A673 (cell line): Measurements from ENCODE around the gene CAPN5.

Source experiments
- EZH2 ChIP-seq: fragments of 200-600 bp; sonication (generic); IDR thresholded peaks from 2 replicates; pipeline ENCODE4 v1.6.1; 2017; ENCODE audit warnings: borderline replicate concordance, low read depth, mild to moderate bottlenecking, mixed read lengths, antibody characterized with exemption, low read length; ENCODE audit not compliant: poor library complexity, severe bottlenecking
- TF ChIP-seq, protein P1 (sequence below): fragments of 300-800, 200-600 bp; sonication (generic); conservative IDR thresholded peaks from 2 replicates; pipeline ENCODE4 v1.5.1; 2017; ENCODE audit warnings: low read depth, mild to moderate bottlenecking, antibody characterized with exemption, low read length, moderate library complexity, mixed read lengths

DNA sequence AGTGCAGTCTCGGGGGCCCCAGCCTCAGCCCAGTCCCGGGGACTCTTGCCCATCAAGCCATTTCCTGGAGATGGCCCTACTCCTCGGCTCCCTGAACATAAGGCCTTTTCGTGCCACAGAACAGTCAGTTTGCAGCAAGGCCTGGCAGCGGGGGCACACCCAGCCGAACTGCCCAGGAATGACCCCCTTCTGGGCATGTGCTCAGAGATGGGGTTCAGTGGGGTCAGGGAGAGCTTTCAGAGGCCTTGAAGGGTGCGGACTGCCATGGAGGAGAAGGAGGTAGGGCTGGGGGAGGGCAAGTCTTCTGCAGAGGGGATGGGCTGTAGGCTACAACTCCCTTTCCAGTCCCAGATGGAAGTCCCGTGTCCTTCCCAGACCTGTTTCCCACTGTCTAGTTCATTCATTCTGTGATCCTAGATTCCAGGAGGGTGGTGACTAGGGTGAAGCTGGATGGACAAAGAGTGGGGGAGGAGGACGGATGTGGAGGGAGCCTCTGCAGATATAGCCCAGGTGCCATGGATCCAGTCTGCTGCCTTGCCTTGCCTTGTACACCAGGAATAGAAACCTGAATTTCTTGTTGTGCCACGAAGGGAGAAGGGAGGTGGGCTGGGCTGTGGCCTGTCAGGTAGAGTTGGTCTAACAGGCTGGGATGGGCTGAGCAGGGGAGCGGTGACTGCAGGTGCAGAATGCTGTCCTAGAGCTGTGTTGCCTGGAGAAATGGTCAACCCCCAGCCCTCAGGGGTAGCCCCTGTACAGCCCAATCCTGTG is 21.6 kb downstream of the CAPN5 start:
- TF ChIP-seq, protein P1, sequence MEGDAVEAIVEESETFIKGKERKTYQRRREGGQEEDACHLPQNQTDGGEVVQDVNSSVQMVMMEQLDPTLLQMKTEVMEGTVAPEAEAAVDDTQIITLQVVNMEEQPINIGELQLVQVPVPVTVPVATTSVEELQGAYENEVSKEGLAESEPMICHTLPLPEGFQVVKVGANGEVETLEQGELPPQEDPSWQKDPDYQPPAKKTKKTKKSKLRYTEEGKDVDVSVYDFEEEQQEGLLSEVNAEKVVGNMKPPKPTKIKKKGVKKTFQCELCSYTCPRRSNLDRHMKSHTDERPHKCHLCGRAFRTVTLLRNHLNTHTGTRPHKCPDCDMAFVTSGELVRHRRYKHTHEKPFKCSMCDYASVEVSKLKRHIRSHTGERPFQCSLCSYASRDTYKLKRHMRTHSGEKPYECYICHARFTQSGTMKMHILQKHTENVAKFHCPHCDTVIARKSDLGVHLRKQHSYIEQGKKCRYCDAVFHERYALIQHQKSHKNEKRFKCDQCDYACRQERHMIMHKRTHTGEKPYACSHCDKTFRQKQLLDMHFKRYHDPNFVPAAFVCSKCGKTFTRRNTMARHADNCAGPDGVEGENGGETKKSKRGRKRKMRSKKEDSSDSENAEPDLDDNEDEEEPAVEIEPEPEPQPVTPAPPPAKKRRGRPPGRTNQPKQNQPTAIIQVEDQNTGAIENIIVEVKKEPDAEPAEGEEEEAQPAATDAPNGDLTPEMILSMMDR = no peak
- TF ChIP-seq EZH2 = no peak
